H1 (cell line): ENCODE data around the gene SLC43A3. TPM values are rescaled to one million over a fixed set of nuclear protein-coding genes. Genes with fewer than 3 reads are reported as not detected.

Source experiments
- CTCF ChIA-PET: fragments of 300-600 bp; sonication (Branson Sonifier 250); formaldehyde crosslinking; loops from one replicate; lab custom pipeline; 2021; ENCODE audit not compliant: partially characterized antibody; lab: Charles Lee
- POLR2A ChIA-PET: fragments of 300-600 bp; sonication (Branson Sonifier 250); formaldehyde crosslinking; loops from one replicate; lab custom pipeline; 2021; ENCODE audit warnings: inconsistent platforms; ENCODE audit not compliant: partially characterized antibody; lab: Charles Lee
- DNase-seq, 2 experiments: peaks; one replicate each; pipeline versions ENCODE4 v3.0.0 to v3.0.0-alpha.2; 2010 to 2022; ENCODE audit warnings: low spot score in 2 of 2, low read depth in 1 of 2, mixed read lengths in 1 of 2
- FAIRE-seq: peaks from 2 replicates; lab custom pipeline; 2011; peaks lifted over from hg19 to GRCh38; lab: Jason Lieb, UNC
- H2AFZ ChIP-seq: 2 replicates; pipeline ENCODE4 v1.8.1; 2012; ENCODE audit warnings: low read length, inconsistent platforms
- H2AK5ac ChIP-seq: 2 replicates; pipeline ENCODE4 v1.6.1; 2013; ENCODE audit warnings: low read depth, low read length
- H2BK120ac ChIP-seq: replicated peaks from 2 replicates; pipeline ENCODE3; 2013; ENCODE audit warnings: low read depth, low read length, inconsistent platforms
- H2BK12ac ChIP-seq: 2 replicates; pipeline ENCODE4 v1.6.1; 2013; ENCODE audit warnings: low read depth, low read length
- H2BK15ac ChIP-seq: 2 replicates; pipeline ENCODE4 v1.6.1; 2013; ENCODE audit warnings: low read length
- H2BK20ac ChIP-seq: 2 replicates; pipeline ENCODE4 v1.6.1; 2013; ENCODE audit warnings: low read length
- H2BK5ac ChIP-seq: 2 replicates; pipeline ENCODE4 v1.6.1; 2013; ENCODE audit warnings: low read depth, low read length
- H3K14ac ChIP-seq: 2 replicates; pipeline ENCODE4 v1.6.1; 2013; ENCODE audit warnings: inconsistent platforms; ENCODE audit not compliant: insufficient read length
- H3K18ac ChIP-seq: 2 replicates; pipeline ENCODE4 v1.6.1; 2013; ENCODE audit warnings: low read length; ENCODE audit errors: extremely low read depth
- H3K23ac ChIP-seq: 2 replicates; pipeline ENCODE4 v1.6.1; 2013; ENCODE audit warnings: inconsistent platforms; ENCODE audit not compliant: insufficient read length
- H3K23me2 ChIP-seq: 2 replicates; pipeline ENCODE4 v1.6.1; 2013; ENCODE audit warnings: low read depth, low read length
- H3K27ac ChIP-seq: 2 replicates; pipeline ENCODE4 v1.6.1; 2011; ENCODE audit warnings: low read depth, low read length, inconsistent platforms
- H3K27me3 ChIP-seq, 4 experiments: replicated peaks in 1 of 4; 1 replicate in 1 of 4; 2 replicates in 3 of 4; pipeline versions ENCODE4 v1.6.1 to v1.8.1; 2011 to 2013; ENCODE audit warnings: low read length in 3 of 4, mild to moderate bottlenecking in 3 of 4, inconsistent platforms in 2 of 4, mixed read lengths in 2 of 4, moderate library complexity in 1 of 4; ENCODE audit not compliant: control insufficient read depth in 3 of 4, insufficient read depth in 3 of 4; ENCODE audit errors: extremely low read depth in 1 of 4
- H3K36me3 ChIP-seq, 4 experiments: 2 replicates each; pipeline versions ENCODE4 v1.6.1 to v1.8.1; 2011 to 2013; ENCODE audit warnings: mild to moderate bottlenecking in 4 of 4, low read length in 3 of 4, moderate library complexity in 2 of 4, control low read depth in 1 of 4, inconsistent platforms in 1 of 4; ENCODE audit not compliant: insufficient read depth in 4 of 4, control insufficient read depth in 2 of 4
- H3K4ac ChIP-seq: replicated peaks from 2 replicates; pipeline ENCODE3; 2013; ENCODE audit warnings: low read length, low read depth, mixed read lengths, inconsistent platforms; ENCODE audit not compliant: insufficient read length
- H3K4me1 ChIP-seq, 4 experiments: replicated peaks in 1 of 4; 1 replicate in 1 of 4; 2 replicates in 3 of 4; pipeline versions ENCODE4 v1.6.1 to v1.8.1; 2011 to 2013; ENCODE audit warnings: low read length in 3 of 4, inconsistent platforms in 2 of 4, mixed read lengths in 1 of 4; ENCODE audit not compliant: insufficient read depth in 4 of 4, control insufficient read depth in 3 of 4
- H3K4me2 ChIP-seq, 2 experiments: 2 replicates each; pipeline versions ENCODE4 v1.6.1 to v1.8.1; 2011 to 2013; ENCODE audit warnings: low read depth in 2 of 2, low read length in 2 of 2, control low read depth in 1 of 2, inconsistent platforms in 1 of 2, mild to moderate bottlenecking in 1 of 2; ENCODE audit not compliant: insufficient read depth in 1 of 2
- H3K4me3 ChIP-seq, 4 experiments: fragments of 200-600, 300-600 bp in 1 of 4; sonication (generic), shearing (Covaris generic), sonication (Bioruptor Twin) in 1 of 4; 2 replicates each; pipeline versions ENCODE4 v1.5.1 to v1.8.1; 2011 to 2016; ENCODE audit warnings: low read length in 4 of 4, low read depth in 3 of 4, control low read depth in 2 of 4, inconsistent platforms in 2 of 4, mild to moderate bottlenecking in 2 of 4, mixed read lengths in 1 of 4, moderate library complexity in 1 of 4; ENCODE audit not compliant: insufficient read depth in 2 of 4; ENCODE audit errors: extremely low read depth in 1 of 4
- H3K56ac ChIP-seq: replicated peaks from 2 replicates; pipeline ENCODE3; 2013; ENCODE audit warnings: low read depth, mild to moderate bottlenecking, mixed read lengths, low read length, inconsistent platforms; ENCODE audit not compliant: insufficient read length
- H3K79me1 ChIP-seq: 2 replicates; pipeline ENCODE4 v1.6.1; 2013; ENCODE audit warnings: low read depth, low read length, control low read depth
- H3K79me2 ChIP-seq, 2 experiments: 2 replicates each; pipeline versions ENCODE4 v1.6.1 to v1.8.1; 2012 to 2013; ENCODE audit warnings: low read length in 2 of 2, mild to moderate bottlenecking in 2 of 2, inconsistent platforms in 1 of 2; ENCODE audit not compliant: insufficient read depth in 2 of 2, control insufficient read depth in 1 of 2
- H3K9ac ChIP-seq, 4 experiments: replicated peaks in 1 of 4; 1 replicate in 1 of 4; 2 replicates in 3 of 4; pipeline versions ENCODE4 v1.6.1 to v1.8.1; 2011 to 2013; ENCODE audit warnings: low read depth in 3 of 4, low read length in 3 of 4, control low read depth in 2 of 4, mild to moderate bottlenecking in 2 of 4, moderate library complexity in 2 of 4, inconsistent platforms in 1 of 4; ENCODE audit errors: extremely low read depth in 1 of 4
- H3K9me3 ChIP-seq, 2 experiments: 2 replicates each; pipeline versions ENCODE4 v1.6.1 to v1.8.1; 2012 to 2013; ENCODE audit warnings: mild to moderate bottlenecking in 2 of 2, moderate library complexity in 2 of 2, control low read depth in 1 of 2, inconsistent platforms in 1 of 2, low read depth in 1 of 2, low read length in 1 of 2, mixed read lengths in 1 of 2; ENCODE audit not compliant: insufficient read depth in 2 of 2
- H4K20me1 ChIP-seq, 2 experiments: replicated peaks in 1 of 2; 2 replicates each; pipeline versions ENCODE3 to v1.8.1; 2011 to 2013; ENCODE audit warnings: inconsistent platforms in 2 of 2, low read length in 2 of 2, mild to moderate bottlenecking in 1 of 2; ENCODE audit not compliant: insufficient read depth in 2 of 2, control insufficient read depth in 1 of 2
- H4K5ac ChIP-seq: 2 replicates; pipeline ENCODE4 v1.6.1; 2013; ENCODE audit warnings: low read length, low read depth, mixed read lengths, inconsistent platforms; ENCODE audit not compliant: insufficient read length
- H4K8ac ChIP-seq: 2 replicates; pipeline ENCODE4 v1.8.0; 2013; ENCODE audit warnings: mild to moderate bottlenecking, moderate library complexity, low read length, inconsistent platforms; ENCODE audit not compliant: insufficient read depth; ENCODE audit errors: extremely low read depth
- H4K91ac ChIP-seq: replicated peaks from 2 replicates; pipeline ENCODE3; 2013; ENCODE audit warnings: low read length, mixed read lengths, inconsistent platforms; ENCODE audit not compliant: insufficient read length
- BRCA1 ChIP-seq: IDR thresholded peaks from 2 replicates; pipeline ENCODE4 v1.6.1; 2012; ENCODE audit warnings: low read depth, low read length, improper control_type of control experiment
- GTF2F1 ChIP-seq: IDR thresholded peaks from 2 replicates; pipeline ENCODE4 v1.6.1; 2012; ENCODE audit warnings: low read depth, low read length, improper control_type of control experiment, borderline replicate concordance
- JUND ChIP-seq: IDR thresholded peaks from 2 replicates; pipeline ENCODE4 v1.6.1; 2011; ENCODE audit warnings: mild to moderate bottlenecking, improper control_type of control experiment, low read length
- RXRA ChIP-seq: IDR thresholded peaks from 2 replicates; pipeline ENCODE4 v1.6.1; 2011; ENCODE audit warnings: low read depth, mild to moderate bottlenecking, low read length, moderate library complexity; ENCODE audit not compliant: insufficient read depth
- WGBS, 2 experiments: shearing (Covaris generic) in 1 of 2; methylation state at CpG; one replicate each; pipeline versions ENCODE4 v1.1.6 to v1.1.7; 2013 to 2015; ENCODE audit warnings: low lambda C conversion rate in 2 of 2, mixed read lengths in 2 of 2, inconsistent platforms in 1 of 2, low coverage in 1 of 2, missing lambda C conversion rate in 1 of 2; ENCODE audit not compliant: insufficient replicate concordance in 2 of 2, insufficient coverage in 1 of 2, insufficient read length in 1 of 2; ENCODE audit errors: extremely low coverage in 1 of 2, missing lambda C conversion rate in 1 of 2; 5-methylcytosine and 5-hydroxymethylcytosine counted together
- polyA plus RNA-seq, 7 experiments: library from polyadenylated mRNA; depleted of rRNA in 3 of 7; stranded (reverse) in 5 of 7; unstranded in 2 of 7; fragments of >200 nt in 5 of 7; fragments of 200-250 nt in 2 of 7; gene quantifications; 1 replicate in 5 of 7; 2 replicates in 1 of 7; 4 replicates in 1 of 7; pipeline versions ENCODE4 v1.2.1 to v1.2.3, GENCODE V29; 2011 to 2013; ENCODE audit warnings: missing spikeins in 2 of 7, mixed read lengths in 2 of 7
- total RNA-seq: library from RNA; stranded (reverse); fragmentation: NEBNext Ultra II Directional; extraction: Animal tissue kit (Norgen Biotek cat#: 25700); gene quantifications from 2 replicates; pipeline ENCODE4 v1.2.1, GENCODE V29; 2021

The SLC43A3 gene
- total and polyA plus RNA-seq, 2 of the 8 experiments (the other 6 are each of a cell fraction or from before 2014, with no cell fraction given), result 31.8 to 67.8 TPM

GRCh38 chr11:57357310-57357709 lies 69.6 kb downstream of the SLC43A3 start:
- H2BK12ac ChIP-seq, result no peak overlapping the region
- H3K56ac ChIP-seq, result no peak overlapping the region
- H4K5ac ChIP-seq, result no peak overlapping the region
- no peak overlapping the region for H4K8ac ChIP-seq
- H4K91ac ChIP-seq, result no peak overlapping the region
- H3K14ac ChIP-seq, result no peak overlapping the region
- POLR2A ChIA-PET, result interaction anchor here (1.3 kb wide), 1 partner anchor 22 kb away, joined by 3 read pairs; the partner anchor contains the start of gene SSRP1
- H2AFZ ChIP-seq, result no peak overlapping the region
- no peaks in the 10 kb centered on the region for H3K9me3 ChIP-seq
- no peak overlapping the region for H2BK15ac ChIP-seq
- H2BK20ac ChIP-seq, result no peak overlapping the region
- H3K4me1 ChIP-seq, result peaks cover 0 to 6% (median 3%) of the 10 kb centered on the region in 4 experiments; a peak in 4 of 7 replicates
- no peak overlapping the region for H3K4ac ChIP-seq
- H3K79me2 ChIP-seq, result no peaks in the 10 kb centered on the region
- no peak overlapping the region for H2BK120ac ChIP-seq
- no peak overlapping the region for H3K23ac ChIP-seq
- no peaks in the 10 kb centered on the region for H3K79me1 ChIP-seq
- CTCF ChIA-PET, result interaction anchor here (1.1 to 2.7 kb wide), 7 partner anchors 9 to 169 kb away, joined by 3 to 13 read pairs (median 4); no protein-coding TSS in a partner anchor
- WGBS, 2 experiments, result 87% methylated on average over 3 of the region's 3 CpGs; no CpG with 5 or more reads in 1 of the 2 experiments
- H2AK5ac ChIP-seq, result no peak overlapping the region
- DNase-seq (no peak), FAIRE-seq (no peak)
- no peaks in the 10 kb centered on the region for H3K36me3 ChIP-seq
- no peak overlapping the region for H3K4me3 ChIP-seq
- no peak overlapping the region for H3K4me2 ChIP-seq
- H3K18ac ChIP-seq, result no peak overlapping the region
- H3K27me3 ChIP-seq, result no peaks in the 10 kb centered on the region; a peak in 1 of 7 replicates
- H3K27ac ChIP-seq, result no peak overlapping the region
- H3K23me2 ChIP-seq, result no peaks in the 10 kb centered on the region; the same call in 1 of the 2 replicates
- no peak overlapping the region for H2BK5ac ChIP-seq
- no peak overlapping the region for H3K9ac ChIP-seq
- no peaks in the 10 kb centered on the region for H4K20me1 ChIP-seq
- TF ChIP-seq BRCA1 (no peak), RXRA (no peak), JUND (no peak), GTF2F1 (no peak)
